CD14-positive monocyte (primary cell): ENCODE data around the gene COL15A1. TPM values are rescaled to one million over a fixed set of nuclear protein-coding genes. Genes with fewer than 3 reads are reported as not detected.

ENCODE experiments used
- DNase-seq, 3 donors: peaks; one replicate each; pipeline ENCODE4 v3.0.0-alpha.2; 2011 to 2022
- H2AFZ ChIP-seq: 2 replicates; pipeline ENCODE4 v1.6.0; 2012; ENCODE audit warnings: mild to moderate bottlenecking, low read depth, low read length, inconsistent platforms; ENCODE audit not compliant: insufficient read depth, poor library complexity, severe bottlenecking
- H3K27ac ChIP-seq, 2 donors: 1 replicate in 1 of 2; 2 replicates in 1 of 2; pipeline ENCODE4 v1.5.1; 2012 to 2013; ENCODE audit warnings: low read length in 2 of 2, control low read depth in 1 of 2, inconsistent platforms in 1 of 2, low read depth in 1 of 2, mild to moderate bottlenecking in 1 of 2
- H3K27me3 ChIP-seq, 2 donors: one replicate each; pipeline versions ENCODE4 v1.6.0 to v1.6.1; 2011 to 2013; ENCODE audit warnings: low read length in 2 of 2; ENCODE audit not compliant: control insufficient read depth in 2 of 2, insufficient read depth in 2 of 2
- H3K36me3 ChIP-seq, 2 donors: replicated peaks in 1 of 2; 1 replicate in 1 of 2; 2 replicates in 1 of 2; pipeline versions ENCODE4 v1.5.1 to v1.6.1; 2012 to 2013; ENCODE audit warnings: low read length in 2 of 2, control low read depth in 1 of 2, inconsistent platforms in 1 of 2, mild to moderate bottlenecking in 1 of 2; ENCODE audit not compliant: insufficient read depth in 2 of 2, control insufficient read depth in 1 of 2
- H3K4me1 ChIP-seq, 2 donors: 1 replicate in 1 of 2; 2 replicates in 1 of 2; pipeline versions ENCODE4 v1.5.1 to v1.6.1; 2012 to 2013; ENCODE audit warnings: low read length in 2 of 2, control low read depth in 1 of 2, inconsistent platforms in 1 of 2, mild to moderate bottlenecking in 1 of 2, moderate library complexity in 1 of 2; ENCODE audit not compliant: insufficient read depth in 2 of 2, control insufficient read depth in 1 of 2
- H3K4me2 ChIP-seq: replicated peaks from 2 replicates; pipeline ENCODE3; 2012; ENCODE audit warnings: low read length, moderate library complexity, mild to moderate bottlenecking; ENCODE audit not compliant: poor library complexity, severe bottlenecking; ENCODE audit errors: extremely low read depth
- H3K4me3 ChIP-seq, 3 experiments: fragments of 200-600 bp in 1 of 3; sonication (generic) in 1 of 3; replicated peaks in 1 of 3; 1 replicate in 2 of 3; 2 replicates in 1 of 3; pipeline ENCODE4 v1.5.1; 2011 to 2013; ENCODE audit warnings: low read length in 3 of 3, mild to moderate bottlenecking in 3 of 3, control low read depth in 2 of 3, low read depth in 2 of 3, inconsistent platforms in 1 of 3, moderate library complexity in 1 of 3
- H3K79me2 ChIP-seq: 2 replicates; pipeline ENCODE4 v1.6.0; 2012; ENCODE audit warnings: mild to moderate bottlenecking, control low read depth, inconsistent platforms, low read length, moderate library complexity; ENCODE audit not compliant: insufficient read depth
- H3K9ac ChIP-seq: 2 replicates; pipeline ENCODE4 v1.6.0; 2017; ENCODE audit warnings: low read length, mild to moderate bottlenecking; ENCODE audit not compliant: insufficient read depth, poor library complexity, severe bottlenecking
- H3K9me3 ChIP-seq, 2 donors: replicated peaks in 1 of 2; 1 replicate in 1 of 2; 2 replicates in 1 of 2; pipeline versions ENCODE4 v1.5.1 to v1.6.1; 2012 to 2013; ENCODE audit warnings: low read length in 2 of 2, control low read depth in 1 of 2; ENCODE audit not compliant: control insufficient read depth in 1 of 2, insufficient read depth in 1 of 2
- H4K20me1 ChIP-seq: 2 replicates; pipeline ENCODE4 v1.6.0; 2012; ENCODE audit warnings: mild to moderate bottlenecking, low read length, control low read depth, moderate library complexity; ENCODE audit not compliant: insufficient read depth
- H3K27ac Mint-ChIP-seq, 7 donors: one replicate each; pipeline ENCODE4 v1.8.0; 2020; ENCODE audit warnings: mild to moderate bottlenecking in 7 of 7, mixed read lengths in 7 of 7, moderate library complexity in 6 of 7, inconsistent platforms in 2 of 7
- H3K27me3 Mint-ChIP-seq, 3 donors: one replicate each; pipeline ENCODE4 v1.8.0; 2021 to 2022; ENCODE audit warnings: low read depth in 3 of 3, mild to moderate bottlenecking in 3 of 3, mixed read lengths in 3 of 3, moderate library complexity in 3 of 3, inconsistent platforms in 1 of 3
- H3K36me3 Mint-ChIP-seq, 2 donors: one replicate each; pipeline ENCODE4 v1.8.0; 2020; ENCODE audit warnings: mixed read lengths in 2 of 2, inconsistent platforms in 1 of 2, mild to moderate bottlenecking in 1 of 2
- H3K4me1 Mint-ChIP-seq: one replicate; pipeline ENCODE4 v1.8.0; 2020; ENCODE audit warnings: mild to moderate bottlenecking, mixed read lengths
- H3K4me3 Mint-ChIP-seq, 2 donors: one replicate each; pipeline ENCODE4 v1.8.0; 2020; ENCODE audit warnings: mild to moderate bottlenecking in 2 of 2, mixed read lengths in 2 of 2, moderate library complexity in 1 of 2
- H3K9me3 Mint-ChIP-seq, 7 donors: one replicate each; pipeline ENCODE4 v1.8.0; 2020 to 2022; ENCODE audit warnings: mixed read lengths in 7 of 7, mild to moderate bottlenecking in 6 of 7, moderate library complexity in 6 of 7, inconsistent platforms in 2 of 7
- CTCF ChIP-seq: fragments of 200-600 bp; IDR thresholded peaks from one replicate; pipeline ENCODE4 v1.8.0; 2022; ENCODE audit warnings: antibody characterized with exemption, mild to moderate bottlenecking
- WGBS: methylation state at CpG from one replicate; pipeline ENCODE4 v1.1.5; 2013; ENCODE audit warnings: missing lambda C conversion rate; ENCODE audit not compliant: insufficient coverage; 5-methylcytosine and 5-hydroxymethylcytosine counted together
- intact Hi-C, 2 donors: fragments of 100-400 bp; cut with micrococcal nuclease; formaldehyde crosslinking; loops; one replicate each; pipeline versions ENCODE4 v1.15.0 to v1.15.1; 2023
- polyA plus RNA-seq, 3 donors: library from polyadenylated mRNA; depleted of rRNA in 1 of 3; unstranded in 2 of 3; stranded (reverse) in 1 of 3; fragments of 300-500 nt in 2 of 3; fragments of >200 nt in 1 of 3; fragmentation: Illumina TruSeq in 2 of 3; gene quantifications; 1 replicate in 2 of 3; 2 replicates in 1 of 3; pipeline ENCODE4 v1.2.3, GENCODE V29; 2012 to 2021

Gene COL15A1
- polyA plus RNA-seq, 3 donors: 0.03 to 0.14 (median 0.11) TPM

DNA sequence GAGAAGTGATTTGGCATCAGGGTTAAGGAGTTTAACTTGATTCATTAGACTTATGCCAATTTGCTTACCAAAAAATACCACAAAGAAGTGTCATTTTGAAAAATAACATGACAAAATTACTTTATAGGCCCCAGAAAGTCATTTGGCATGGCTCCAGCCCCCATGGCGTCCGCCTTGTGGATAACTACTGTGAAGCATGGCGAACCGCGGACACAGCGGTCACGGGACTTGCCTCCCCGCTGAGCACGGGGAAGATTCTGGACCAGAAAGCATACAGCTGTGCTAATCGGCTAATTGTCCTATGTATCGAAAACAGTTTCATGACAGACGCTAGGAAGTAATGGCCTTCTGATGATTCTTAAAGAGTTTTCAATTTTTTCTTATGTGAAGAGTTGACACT lies 125.8 kb downstream of the COL15A1 start:
- H3K36me3 Mint-ChIP-seq: no peaks in the 10 kb centered on the region

DNA sequence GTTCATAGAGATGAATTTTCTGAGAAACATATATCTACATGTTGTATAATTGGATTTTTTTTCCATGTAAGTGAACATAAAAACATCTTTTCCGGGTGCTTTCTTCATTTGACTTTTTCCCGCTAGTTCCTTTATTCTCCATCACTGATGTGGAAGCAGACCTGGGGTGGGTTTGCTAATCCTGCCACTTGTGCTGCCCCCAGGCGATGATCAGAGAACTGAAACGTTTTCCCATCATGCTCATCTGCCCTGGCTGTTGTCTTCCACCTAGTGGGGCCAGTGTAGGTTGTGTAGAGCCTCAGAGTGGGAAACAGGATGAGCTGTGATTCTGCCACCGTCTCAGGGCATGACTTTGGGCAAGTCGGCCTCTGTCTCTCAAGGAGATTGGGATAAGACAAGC lies 127.0 kb downstream of the COL15A1 start:
- peaks cover 0 to 3% (median 2%) of the 10 kb centered on the region in 3 donors for H3K27me3 Mint-ChIP-seq
- Histone ChIP-seq H3K4me1 (no peaks in the 10 kb centered on the region), H2AFZ (no peak overlapping the region), H3K79me2 (no peaks in the 10 kb centered on the region), H3K27ac (no peak overlapping the region), H3K36me3 (no peaks in the 10 kb centered on the region), H3K27me3 (no peaks in the 10 kb centered on the region), H3K9me3 (no peaks in the 10 kb centered on the region), H3K4me3 (no peak overlapping the region), H3K4me2 (no peak overlapping the region), H3K9ac (no peak overlapping the region), H4K20me1 (no peaks in the 10 kb centered on the region)
- intact Hi-C loops: no loop called here
- 58% methylated on average over 2 of the region's 6 CpGs for WGBS
- H3K36me3 Mint-ChIP-seq: no peaks in the 10 kb centered on the region
- no peak overlapping the region for H3K4me3 Mint-ChIP-seq
- H3K27ac Mint-ChIP-seq: no peak overlapping the region
- DNase-seq: no peak
- H3K4me1 Mint-ChIP-seq: peaks cover 14% of the 10 kb centered on the region
- H3K9me3 Mint-ChIP-seq: no peaks in the 10 kb centered on the region
- TF ChIP-seq CTCF: no peak

More for the DNA sequence above, 125.8 kb downstream of the COL15A1 start:
- no peaks in the 10 kb centered on the region for H3K9me3 ChIP-seq
- no peaks in the 10 kb centered on the region for H3K4me1 ChIP-seq
- no peak overlapping the region for H3K9ac ChIP-seq
- no peak for DNase-seq
- Mint-ChIP-seq H3K27ac (no peak overlapping the region), H3K4me1 (peaks cover 14% of the 10 kb centered on the region), H3K9me3 (peaks cover 0 to 2% (median 0%) of the 10 kb centered on the region in 7 donors), H3K4me3 (no peak overlapping the region), H3K27me3 (peaks cover 0 to 3% (median 2%) of the 10 kb centered on the region in 3 donors)
- H3K36me3 ChIP-seq: no peaks in the 10 kb centered on the region
- no peak overlapping the region for H3K4me2 ChIP-seq
- 97% methylated on average over 10 of the region's 12 CpGs for WGBS
- H4K20me1 ChIP-seq: no peaks in the 10 kb centered on the region
- no peaks in the 10 kb centered on the region for H3K27me3 ChIP-seq
- no peaks in the 10 kb centered on the region for H3K79me2 ChIP-seq
- TF ChIP-seq CTCF: no peak
- no peak overlapping the region for H3K4me3 ChIP-seq
- no peak overlapping the region for H3K27ac ChIP-seq
- intact Hi-C loops: loop anchor here in 1 of 2 donors (5.0 kb wide), 1 partner anchor 37 kb away; no protein-coding TSS in a partner anchor
- no peak overlapping the region for H2AFZ ChIP-seq
